SK-N-MC (cell line): ENCODE results near the gene CORO1C.
"Not testable (repeated sequence)": the region's sequence is repeated elsewhere in the genome, so short reads cannot be mapped to it uniquely, and the experiment has no call there.

ENCODE experiments used
- DNase-seq: peaks from one replicate; pipeline ENCODE4 v3.0.0-alpha.2; 2011; ENCODE audit warnings: low read depth, low spot score
- H3K27ac ChIP-seq: fragments of 200-600 bp; sonication (generic); 2 replicates; pipeline ENCODE4 v1.5.1; 2016; ENCODE audit warnings: mixed run types
- H3K36me3 ChIP-seq: fragments of 200-600 bp; sonication (generic); 2 replicates; pipeline ENCODE4 v1.6.1; 2017; ENCODE audit warnings: antibody characterized with exemption, low read length, mixed read lengths; ENCODE audit not compliant: insufficient read depth
- H3K4me3 ChIP-seq: fragments of 200-600 bp; sonication (generic); 2 replicates; pipeline ENCODE4 v1.5.1; 2016
- H3K9ac ChIP-seq: fragments of 200-600 bp; sonication (generic); 2 replicates; pipeline ENCODE4 v1.8.0; 2017; ENCODE audit warnings: mixed run types, mixed read lengths; ENCODE audit not compliant: insufficient read length
- H3K9me3 ChIP-seq: fragments of 200-600 bp; sonication (generic); 2 replicates; pipeline ENCODE4 v1.6.1; 2017; ENCODE audit warnings: low read depth, mild to moderate bottlenecking, antibody characterized with exemption, low read length, moderate library complexity, mixed read lengths
- EZH2 ChIP-seq: fragments of 200-600 bp; sonication (generic); IDR thresholded peaks from one replicate; pipeline ENCODE4 v1.6.1; 2017; ENCODE audit warnings: antibody characterized with exemption
- FOXP2 ChIP-seq: optimal IDR thresholded peaks from 2 replicates; pipeline ENCODE3; 2011; ENCODE audit warnings: mild to moderate bottlenecking, moderate library complexity; ENCODE audit not compliant: insufficient read depth; ENCODE audit errors: extremely low read length, control extremely low read depth
- POLR2AphosphoS5 ChIP-seq: IDR thresholded peaks from 2 replicates; pipeline ENCODE4 v1.6.1; 2012; ENCODE audit warnings: mild to moderate bottlenecking, low read depth, low read length, borderline replicate concordance

Gene CORO1C

GRCh38 chr12:108625228-108625627 lies 106.1 kb downstream of the CORO1C start:
- Histone ChIP-seq H3K9me3 (no peaks in the 10 kb centered on the region), H3K36me3 (no peaks in the 10 kb centered on the region), H3K9ac (no peak overlapping the region), H3K4me3 (no peak overlapping the region), H3K27ac (no peak overlapping the region)
- no peak for DNase-seq
- TF ChIP-seq POLR2AphosphoS5 (no peak), FOXP2 (no peak)

- DNase-seq: no peak
- H3K4me3 ChIP-seq: no peak overlapping the region
- H3K9ac ChIP-seq: no peak overlapping the region
- H3K36me3 ChIP-seq: no peaks in the 10 kb centered on the region
- H3K9me3 ChIP-seq: no peaks in the 10 kb centered on the region
- no peak overlapping the region for H3K27ac ChIP-seq
- TF ChIP-seq POLR2AphosphoS5: no peak
- TF ChIP-seq FOXP2: no peak
- no peak for TF ChIP-seq EZH2
Measured at GRCh38 chr12:108623577-108623976, 107.7 kb downstream of the CORO1C start.

- H3K9ac ChIP-seq: no peak overlapping the region
- no peak overlapping the region for H3K27ac ChIP-seq
Measured at GRCh38 chr12:108622921-108623514, 108.3 kb downstream of the CORO1C start.

GRCh38 chr12:108622421-108622820 lies 108.9 kb downstream of the CORO1C start:
- H3K9me3 ChIP-seq: no peaks in the 10 kb centered on the region
- H3K27ac ChIP-seq: no peak overlapping the region
- no peak overlapping the region for H3K4me3 ChIP-seq
- no peaks in the 10 kb centered on the region for H3K36me3 ChIP-seq
- no peak overlapping the region for H3K9ac ChIP-seq
- no peak for TF ChIP-seq EZH2
- TF ChIP-seq POLR2AphosphoS5: no peak
- TF ChIP-seq FOXP2: no peak
- DNase-seq: no peak

More at GRCh38 chr12:108622921-108623514, 108.3 kb downstream of the CORO1C start:
- no peak for DNase-seq
- Histone ChIP-seq H3K4me3 (no peak overlapping the region), H3K9me3 (no peaks in the 10 kb centered on the region), H3K36me3 (no peaks in the 10 kb centered on the region)
- no peak for TF ChIP-seq EZH2
- TF ChIP-seq POLR2AphosphoS5: no peak
- TF ChIP-seq FOXP2: no peak

- Histone ChIP-seq H3K36me3 (no peaks in the 10 kb centered on the region), H3K9me3 (no peaks in the 10 kb centered on the region), H3K9ac (no peak overlapping the region), H3K27ac (no peak overlapping the region), H3K4me3 (no peak overlapping the region)
- no peak for DNase-seq
- TF ChIP-seq POLR2AphosphoS5 (no peak), FOXP2 (no peak), EZH2 (no peak)
Measured at GRCh38 chr12:108621161-108621560, 110.2 kb downstream of the CORO1C start.

GRCh38 chr12:108620236-108620879 lies 111.0 kb downstream of the CORO1C start:
- H3K4me3 ChIP-seq: no peak overlapping the region
- H3K36me3 ChIP-seq: no peaks in the 10 kb centered on the region
- no peak overlapping the region for H3K9ac ChIP-seq
- DNase-seq: no peak
- no peaks in the 10 kb centered on the region for H3K9me3 ChIP-seq
- H3K27ac ChIP-seq: no peak overlapping the region
- TF ChIP-seq FOXP2: no peak
- no peak for TF ChIP-seq POLR2AphosphoS5
- no peak for TF ChIP-seq EZH2

- no peak overlapping the region for H3K9ac ChIP-seq
- no peak for DNase-seq
- no peaks in the 10 kb centered on the region for H3K36me3 ChIP-seq
- no peaks in the 10 kb centered on the region for H3K9me3 ChIP-seq
- no peak for TF ChIP-seq FOXP2
- TF ChIP-seq EZH2: no peak
- TF ChIP-seq POLR2AphosphoS5: no peak
- no peak overlapping the region for H3K27ac ChIP-seq
- no peak overlapping the region for H3K4me3 ChIP-seq
Measured at GRCh38 chr12:108619369-108620160, 111.8 kb downstream of the CORO1C start.

GRCh38 chr12:108618953-108619274 lies 112.4 kb downstream of the CORO1C start:
- H3K9ac ChIP-seq, H3K27ac ChIP-seq, DNase-seq, H3K9me3 ChIP-seq, H3K36me3 ChIP-seq, H3K4me3 ChIP-seq: not testable (repeated sequence)
